ENCODE data around the gene FAM120B.

FAM120B gene

GRCh38 chr6:170273191-170273590 is 33.4 kb upstream of the FAM120B start:
- DNase-seq, result no peak

- DNase-seq, result no peak
Measured at GRCh38 chr6:170273681-170274080, 32.9 kb upstream of the FAM120B start.

GRCh38 chr6:170274713-170275560 is 31.6 kb upstream of the FAM120B start:
- DNase-seq, result no peak

- no peak for DNase-seq
Measured at GRCh38 chr6:170276369-170277057, 30.0 kb upstream of the FAM120B start.

- no peak for DNase-seq
Measured at GRCh38 chr6:170277893-170278742, 28.4 kb upstream of the FAM120B start.

- no peak for DNase-seq
Measured at GRCh38 chr6:170278743-170279094, 27.8 kb upstream of the FAM120B start.

GRCh38 chr6:170279426-170279825 is 27.1 kb upstream of the FAM120B start:
- no peak for DNase-seq

- peak; percentile 94 for DNase-seq
Measured at GRCh38 chr6:170279977-170280688, 26.4 kb upstream of the FAM120B start.

GRCh38 chr6:170280689-170281045 is 25.9 kb upstream of the FAM120B start:
- no peak for DNase-seq

GRCh38 chr6:170281331-170282292 is 24.9 kb upstream of the FAM120B start:
- no peak for DNase-seq

GRCh38 chr6:170282512-170283158 is 23.9 kb upstream of the FAM120B start:
- no peak for DNase-seq

GRCh38 chr6:170283212-170284081 is 23.1 kb upstream of the FAM120B start:
- DNase-seq, result no peak

GRCh38 chr6:170284126-170284773 is 22.3 kb upstream of the FAM120B start:
- no peak for DNase-seq

- DNase-seq, result no peak
Measured at GRCh38 chr6:170284866-170285469, 21.6 kb upstream of the FAM120B start.

- DNase-seq, result no peak
Measured at GRCh38 chr6:170285482-170285881, 21.1 kb upstream of the FAM120B start.

- peak; percentile 94 for DNase-seq
Measured at GRCh38 chr6:170286246-170286933, 20.2 kb upstream of the FAM120B start.

- DNase-seq, result no peak
Measured at GRCh38 chr6:170286934-170287265, 19.7 kb upstream of the FAM120B start.

- no peak for DNase-seq
Measured at GRCh38 chr6:170287371-170287876, 19.1 kb upstream of the FAM120B start.
